K562 (cell line): ENCODE measurements around the gene CEP128. TPM values are rescaled to one million over a fixed set of nuclear protein-coding genes. Genes with fewer than 3 reads are reported as not detected.

Experiments used
- ATAC-seq: fragments of 200-7000 bp; cut with Tn5 transposase; 3 replicates; pipeline ENCODE4 v1.9.1; 2020; ENCODE audit warnings: moderate library complexity
- BruUV-seq: library from RNA; stranded (reverse); fragments of 400-500 nt; replicated peaks from 2 replicates; lab custom pipeline; 2021; lab: Mats Ljungman, UMichigan
- CTCF ChIA-PET: fragments of 300-600 bp; formaldehyde crosslinking; extraction: SDS; loops from one replicate; lab custom pipeline; 2021; ENCODE audit warnings: low intra/inter-chr PET ratio; lab: Yijun Ruan, JAX
- POLR2A ChIA-PET: fragments of 300-600, 350-650 bp; sonication (Branson Sonifier 250); formaldehyde crosslinking; extraction: SDS; loops from one replicate; lab custom pipeline; 2021; ENCODE audit warnings: antibody characterized with exemption, inconsistent platforms; lab: Yijun Ruan, JAX
- DNase-seq, 4 experiments: peaks; one replicate each; pipeline versions ENCODE4 v3.0.0 to v3.0.0-alpha.2; 2011 to 2018; ENCODE audit warnings: low spot score in 3 of 4, mixed read lengths in 3 of 4; ENCODE audit errors: extremely low read depth in 1 of 4
- FAIRE-seq: peaks from 2 replicates; lab custom pipeline; 2011; peaks lifted over from hg19 to GRCh38; lab: Jason Lieb, UNC
- H2AFZ ChIP-seq: 2 replicates; pipeline ENCODE4 v1.6.0; 2011; ENCODE audit warnings: low read depth, low read length, control low read depth, inconsistent platforms
- H3K27ac ChIP-seq: fragments of 200-600 bp; 3 replicates; pipeline ENCODE4 v1.8.0; 2011; ENCODE audit warnings: low read depth, mild to moderate bottlenecking, control low read depth, inconsistent platforms, low read length, moderate library complexity, mixed read lengths; ENCODE audit errors: extremely low read depth
- H3K27me3 ChIP-seq, 2 experiments: fragments of 300-600 bp in 1 of 2; 2 replicates in 1 of 2; 3 replicates in 1 of 2; pipeline versions ENCODE4 v1.6.0 to v1.8.0; 2011; ENCODE audit warnings: inconsistent platforms in 2 of 2, low read length in 2 of 2, mild to moderate bottlenecking in 1 of 2, mixed read lengths in 1 of 2, moderate library complexity in 1 of 2; ENCODE audit not compliant: control insufficient read depth in 2 of 2, insufficient read depth in 2 of 2
- H3K36me3 ChIP-seq: fragments of 300-600 bp; 3 replicates; pipeline ENCODE4 v1.8.0; 2011; ENCODE audit warnings: mild to moderate bottlenecking, low read length, inconsistent platforms; ENCODE audit not compliant: control insufficient read depth, insufficient read depth
- H3K4me1 ChIP-seq, 2 experiments: fragments of 200-600 bp in 1 of 2; replicated peaks in 1 of 2; 2 replicates in 1 of 2; 3 replicates in 1 of 2; pipeline versions ENCODE4 v1.5.1 to v1.8.0; 2011; ENCODE audit warnings: inconsistent platforms in 2 of 2, low read length in 2 of 2, mild to moderate bottlenecking in 1 of 2, mixed read lengths in 1 of 2, moderate library complexity in 1 of 2; ENCODE audit not compliant: control insufficient read depth in 2 of 2, insufficient read depth in 2 of 2
- H3K4me2 ChIP-seq: 2 replicates; pipeline ENCODE4 v1.6.1; 2011; ENCODE audit warnings: low read length, control low read depth, inconsistent platforms, mixed read lengths; ENCODE audit not compliant: insufficient read depth
- H3K4me3 ChIP-seq: fragments of 200-600 bp; sonication (generic), shearing (Covaris generic); 2 replicates; pipeline ENCODE4 v1.5.1; 2016; ENCODE audit warnings: control low read depth, inconsistent platforms
- H3K79me2 ChIP-seq: fragments of 200-600 bp; 3 replicates; pipeline ENCODE4 v1.8.0; 2011; ENCODE audit warnings: low read length, inconsistent platforms; ENCODE audit not compliant: control insufficient read depth, insufficient read depth
- H3K9ac ChIP-seq, 2 experiments: 2 replicates each; pipeline versions ENCODE4 v1.6.0 to v1.6.1; 2011; ENCODE audit warnings: low read depth in 2 of 2, low read length in 2 of 2, control low read depth in 1 of 2, inconsistent platforms in 1 of 2, mild to moderate bottlenecking in 1 of 2, mixed read lengths in 1 of 2; ENCODE audit not compliant: insufficient read depth in 1 of 2
- H3K9me1 ChIP-seq: one replicate; pipeline ENCODE4 v1.6.0; 2011; ENCODE audit warnings: inconsistent platforms, mild to moderate bottlenecking, low read length, moderate library complexity; ENCODE audit not compliant: control insufficient read depth, insufficient read depth
- H3K9me3 ChIP-seq: replicated peaks from 2 replicates; pipeline ENCODE4 v1.5.1; 2011; ENCODE audit warnings: low read depth, low read length, inconsistent platforms; ENCODE audit not compliant: control insufficient read depth, insufficient read depth
- H4K20me1 ChIP-seq: replicated peaks from 2 replicates; pipeline ENCODE4 v1.6.1; 2011; ENCODE audit warnings: low read length, inconsistent platforms, mixed read lengths; ENCODE audit not compliant: control insufficient read depth, insufficient read depth
- CBX2 ChIP-seq: fragments of 200-600 bp; sonication (generic); IDR thresholded peaks from one replicate; pipeline ENCODE4 v1.6.1; 2012; ENCODE audit warnings: mild to moderate bottlenecking, low read length, inconsistent platforms; ENCODE audit not compliant: insufficient read depth, poor library complexity, severe bottlenecking
- CREBBP ChIP-seq: IDR thresholded peaks from one replicate; pipeline ENCODE4 v1.6.1; 2012; ENCODE audit warnings: low read depth, mild to moderate bottlenecking, control low read depth, inconsistent platforms, low read length
- FOSL1 ChIP-seq: fragments of 200-800 bp; sonication (Bioruptor generic); conservative IDR thresholded peaks from 2 replicates; pipeline ENCODE4 v1.6.1; 2016; ENCODE audit warnings: missing genetic modification characterization, missing compliant biosample characterization
- IFI16 ChIP-seq: fragments of 250-450 bp; sonication (Bioruptor Pico); IDR thresholded peaks from 2 replicates; pipeline ENCODE4 v2.1.2; 2022; ENCODE audit warnings: mild to moderate bottlenecking, inconsistent platforms
- LEF1 ChIP-seq: fragments of 450-650 bp; IDR thresholded peaks from 2 replicates; pipeline ENCODE4 v1.6.1; 2016; ENCODE audit warnings: mild to moderate bottlenecking
- MYNN ChIP-seq, 2 experiments: sonication (generic); formaldehyde crosslinking in 1 of 2; IDR thresholded peaks; 2 replicates each; pipeline versions ENCODE4 v1.5.0 to v1.6.1; 2016 to 2020; ENCODE audit warnings: antibody characterized with exemption in 1 of 2, missing genetic modification reagents in 1 of 2
- NCOA4 ChIP-seq: fragments of 450-650 bp; IDR thresholded peaks from 2 replicates; pipeline ENCODE4 v1.6.1; 2018; ENCODE audit warnings: mild to moderate bottlenecking; ENCODE audit not compliant: partially characterized antibody
- RFX1 ChIP-seq: fragments of 450-650 bp; IDR thresholded peaks from 2 replicates; pipeline ENCODE4 v1.6.1; 2016; ENCODE audit warnings: mild to moderate bottlenecking, moderate library complexity
- SRSF7 ChIP-seq: fragments of 200-400 bp; formaldehyde crosslinking; optimal IDR thresholded peaks from 2 replicates; pipeline ENCODE3; 2017; ENCODE audit warnings: mild to moderate bottlenecking, low read depth, low read length
- ZBTB1 ChIP-seq: sonication (generic); formaldehyde crosslinking; IDR thresholded peaks from 2 replicates; pipeline ENCODE4 v1.8.1; 2023; ENCODE audit warnings: missing genetic modification reagents, low read depth, mild to moderate bottlenecking, borderline replicate concordance
- WGBS: fragments of 100-300 bp; shearing (Covaris generic); methylation state at CpG from one replicate; pipeline ENCODE4 v1.1.6; 2016; ENCODE audit warnings: low coverage, mixed read lengths; ENCODE audit not compliant: insufficient coverage; ENCODE audit errors: missing lambda C conversion rate; 5-methylcytosine and 5-hydroxymethylcytosine counted together
- in situ Hi-C: fragments of 300-500 bp; cut with MboI; formaldehyde crosslinking; loops from 4 replicates; pipeline ENCODE4 v1.15.0; 2018; ENCODE audit warnings: inconsistent platforms, mixed read lengths
- intact Hi-C: fragments of 100-400 bp; cut with micrococcal nuclease; formaldehyde crosslinking; loops from 2 replicates; pipeline ENCODE4 v1.14.2; 2022
- polyA plus RNA-seq, 8 experiments: library from polyadenylated mRNA; depleted of rRNA in 4 of 8; stranded (reverse) in 5 of 8; unstranded in 3 of 8; fragments of >200 nt; fragmentation: Nextera tagmentation in 2 of 8; fragmentation: Illumina TruSeq in 1 of 8; extraction: Ambion mirVana in 2 of 8; extraction: Trizol in 1 of 8; gene quantifications; 2 replicates each; pipeline versions ENCODE4 v1.2.1 to v1.2.3, GENCODE V29; 2011 to 2014; ENCODE audit warnings: inconsistent platforms in 1 of 8, missing spikeins in 1 of 8
- total RNA-seq, 7 experiments: library from RNA; depleted of rRNA in 6 of 7; stranded (reverse); fragments of >200 nt in 6 of 7; fragmentation: Illumina TruSeq in 2 of 7; extraction: Trizol in 2 of 7; gene quantifications; 2 replicates each; pipeline versions ENCODE4 v1.2.1 to v1.2.3, GENCODE V29; 2011 to 2021; ENCODE audit warnings: low replicate concordance in 1 of 7

CEP128 gene
- total and polyA plus RNA-seq, 9 of the 15 experiments (the other 6 are each of a cell fraction or from before 2014, with no cell fraction given) = 2.3 to 9.2 (median 4.6) TPM

GRCh38 chr14:80498533-80498932, 443.0 kb downstream of the CEP128 start:
- no TSS peak for BruUV-seq
- TF ChIP-seq NCOA4 (no peak), RFX1 (no peak), CREBBP (no peak), SRSF7 (no peak), CBX2 (no peak), FOSL1 (tag) (no peak), MYNN (IDR thresholded peaks at IDR 0.05) (no peak), MYNN (CRISPR knock-in tag; IDR thresholded peaks at IDR 0.05) (no peak), LEF1 (no peak), ZBTB1 (no peak), IFI16 (CRISPR knock-in tag) (no peak)
- ChIA-PET CTCF (no interaction called here), POLR2A (no interaction called here)
- Histone ChIP-seq H3K4me3 (no peak overlapping the region), H4K20me1 (no peaks in the 10 kb centered on the region), H3K79me2 (no peaks in the 10 kb centered on the region), H3K27me3 (no peaks in the 10 kb centered on the region), H3K36me3 (no peaks in the 10 kb centered on the region), H3K9ac (no peak overlapping the region), H3K27ac (no peak overlapping the region), H3K4me2 (no peak overlapping the region), H2AFZ (no peak overlapping the region), H3K9me1 (no peaks in the 10 kb centered on the region), H3K4me1 (no peaks in the 10 kb centered on the region), H3K9me3 (no peaks in the 10 kb centered on the region)
- ATAC-seq (no peak), FAIRE-seq (no peak), DNase-seq (no peak)
- in situ Hi-C loops = no loop called here
- 0% methylated on average over 2 of the region's 2 CpGs for WGBS
- intact Hi-C loops = no loop called here
